ENCODE data around the gene BCL3. TPM values are rescaled to one million over a fixed set of nuclear protein-coding genes. Genes with fewer than 3 reads are reported as not detected.

The BCL3 gene
- total RNA-seq, 1 experiment from 2014 or later: 7.3 TPM

DNA sequence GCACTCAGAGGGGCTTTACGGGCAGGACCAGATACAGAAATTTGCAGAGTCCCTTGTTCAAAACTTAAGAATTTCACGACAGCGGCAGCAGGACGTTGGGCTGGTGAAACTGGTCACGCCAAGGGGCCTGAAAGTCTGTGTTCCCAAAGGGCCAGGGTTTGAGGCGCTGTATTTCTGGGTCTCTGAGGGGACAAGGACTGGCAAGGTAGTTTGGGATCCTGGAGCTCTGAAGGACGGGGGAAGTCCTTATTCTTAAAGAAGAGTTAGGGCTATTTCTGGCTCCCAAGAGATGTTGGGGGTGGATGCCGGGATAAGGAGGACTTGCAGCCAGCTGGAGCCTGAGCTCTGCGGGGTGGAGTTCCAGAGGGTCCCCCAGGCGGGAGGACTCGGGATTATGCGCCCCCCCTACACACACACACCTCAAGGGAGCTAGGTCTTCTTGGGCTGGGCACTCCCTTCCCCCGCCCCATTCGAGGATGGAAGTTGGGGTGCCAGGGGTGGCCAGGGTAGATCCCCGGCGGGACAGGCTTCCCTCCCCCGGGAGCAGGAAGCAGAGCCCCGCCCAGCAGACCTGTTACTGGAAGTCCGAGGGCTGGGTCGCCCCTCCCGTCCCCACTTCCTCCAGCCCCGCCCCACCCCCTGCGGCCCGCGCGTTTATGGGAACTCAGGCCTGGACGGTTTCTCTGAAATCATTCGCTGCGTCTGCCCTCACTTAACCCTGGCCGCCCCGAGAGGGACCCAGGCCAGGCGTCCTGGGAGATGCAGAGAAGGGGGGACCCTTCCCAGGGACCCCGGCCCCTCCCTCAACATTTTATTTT lies 5.6 kb downstream of the BCL3 start:
- Histone ChIP-seq H3K36me3 (replicated peaks; ENCODE audit: control insufficient read depth, insufficient read depth, low read length) (no peaks in the 10 kb centered on the region), H3K27me3 (ENCODE audit: control insufficient read depth, insufficient read depth, low read length) (peaks cover 51% of the 10 kb centered on the region), H3K4me3 (ENCODE audit: insufficient read depth, low read depth, low read length) (peak overlapping the region; percentile 56)
- DNase-seq: peak; percentile 92

DNA sequence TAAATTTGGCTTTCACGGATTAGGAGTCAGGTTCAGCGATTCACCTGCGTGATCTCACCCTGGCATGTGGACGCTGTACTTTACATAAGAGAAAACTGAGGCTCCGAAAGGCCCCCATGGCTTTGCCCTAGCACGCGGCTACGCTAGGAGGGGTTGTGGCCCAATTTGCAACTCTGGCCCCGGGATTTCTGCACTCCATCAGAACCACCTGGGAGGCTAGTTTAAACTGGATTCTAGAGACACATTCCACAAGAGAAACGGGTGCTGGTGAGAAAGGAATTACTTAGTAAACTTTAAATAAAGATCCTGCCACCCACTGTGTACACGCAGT lies 6.2 kb downstream of the BCL3 start:
- peaks cover 45% of the 10 kb centered on the region for H3K27me3 ChIP-seq (ENCODE audit: control insufficient read depth, insufficient read depth, low read length)
- DNase-seq: peak; percentile 53
- no peaks in the 10 kb centered on the region for H3K36me3 ChIP-seq (replicated peaks; ENCODE audit: control insufficient read depth, insufficient read depth, low read length)
- H3K4me3 ChIP-seq (ENCODE audit: insufficient read depth, low read depth, low read length): peak overlapping the region; percentile 56

DNA sequence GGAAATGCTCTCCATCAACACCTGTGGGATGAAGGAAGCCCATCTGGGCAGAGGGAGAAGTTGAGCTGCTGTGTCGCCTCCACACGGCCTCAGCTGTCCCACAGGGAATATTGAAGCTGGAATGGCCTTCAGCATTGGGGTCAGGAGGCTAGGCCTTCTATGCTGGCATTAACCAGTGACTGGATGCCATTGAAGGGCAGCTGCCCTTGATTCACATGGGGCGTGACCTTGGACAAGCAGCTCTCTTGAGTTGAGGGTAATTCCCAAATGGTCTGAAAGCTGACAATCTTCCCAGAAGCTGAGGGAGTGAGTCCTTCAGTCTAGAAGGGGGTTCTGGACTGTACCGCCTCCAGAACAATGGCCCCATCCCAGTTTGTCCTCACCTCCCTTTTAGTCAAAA lies 6.7 kb downstream of the BCL3 start:
- Histone ChIP-seq H3K27me3 (ENCODE audit: control insufficient read depth, insufficient read depth, low read length) (peaks cover 42% of the 10 kb centered on the region), H3K36me3 (replicated peaks; ENCODE audit: control insufficient read depth, insufficient read depth, low read length) (no peaks in the 10 kb centered on the region), H3K4me3 (ENCODE audit: insufficient read depth, low read depth, low read length) (no peak overlapping the region)
- DNase-seq: peak; percentile 32

DNA sequence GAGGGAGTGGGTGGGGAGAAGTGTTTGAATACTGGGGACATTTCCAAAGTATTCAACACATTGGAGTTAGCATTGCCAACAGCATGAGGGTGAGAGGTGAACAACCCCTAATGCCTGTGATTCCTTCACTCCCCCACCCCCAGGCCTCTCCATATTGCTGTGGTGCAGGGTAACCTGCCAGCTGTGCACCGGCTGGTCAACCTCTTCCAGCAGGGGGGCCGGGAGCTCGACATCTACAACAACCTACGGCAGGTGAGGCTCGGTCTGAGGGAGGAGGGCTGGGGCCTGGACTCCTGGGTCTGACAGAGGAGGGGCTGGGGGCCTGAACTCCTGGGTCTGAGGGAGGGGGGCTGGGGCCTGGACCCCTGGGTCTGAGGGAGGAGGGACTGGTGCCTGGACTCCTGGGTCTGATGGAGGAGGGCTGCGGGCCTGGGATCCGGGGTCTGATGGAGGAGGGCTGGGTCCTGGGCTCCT lies 7.6 kb downstream of the BCL3 start:
- Histone ChIP-seq H3K4me3 (ENCODE audit: insufficient read depth, low read depth, low read length) (no peak overlapping the region), H3K36me3 (replicated peaks; ENCODE audit: control insufficient read depth, insufficient read depth, low read length) (no peaks in the 10 kb centered on the region), H3K27me3 (ENCODE audit: control insufficient read depth, insufficient read depth, low read length) (peaks cover 37% of the 10 kb centered on the region)
- DNase-seq: peak; percentile 58

DNA sequence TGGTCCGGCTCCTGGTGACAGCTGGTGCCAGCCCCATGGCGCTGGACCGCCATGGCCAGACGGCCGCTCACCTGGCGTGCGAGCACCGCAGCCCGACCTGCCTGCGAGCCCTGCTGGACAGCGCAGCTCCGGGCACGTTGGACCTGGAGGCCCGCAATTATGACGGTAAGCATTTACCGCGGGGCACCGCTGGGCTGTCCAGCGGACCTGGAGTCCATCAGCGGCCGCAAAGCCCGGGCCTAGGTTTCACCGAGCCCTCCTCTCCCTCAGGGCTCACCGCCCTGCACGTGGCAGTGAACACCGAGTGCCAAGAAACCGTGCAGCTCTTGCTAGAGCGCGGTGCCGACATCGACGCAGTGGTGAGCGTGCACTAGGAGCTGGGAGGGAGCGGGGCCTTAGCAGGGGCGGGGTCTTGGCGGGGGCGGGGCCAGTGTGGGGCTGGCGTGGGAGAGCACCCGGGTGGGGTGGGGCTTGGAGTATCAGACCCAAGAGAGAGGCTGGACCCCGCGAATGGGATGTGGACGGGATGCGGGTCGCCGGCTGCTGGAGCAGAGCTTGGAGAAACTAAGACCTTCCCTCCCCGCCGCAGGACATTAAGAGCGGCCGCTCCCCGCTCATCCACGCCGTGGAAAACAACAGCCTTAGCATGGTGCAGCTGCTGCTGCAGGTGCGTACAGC lies 8.7 kb downstream of the BCL3 start:
- peak; percentile 87 for DNase-seq
- no peaks in the 10 kb centered on the region for H3K36me3 ChIP-seq (replicated peaks; ENCODE audit: control insufficient read depth, insufficient read depth, low read length)
- H3K27me3 ChIP-seq (ENCODE audit: control insufficient read depth, insufficient read depth, low read length): peaks cover 36% of the 10 kb centered on the region
- peak overlapping the region; percentile 53 for H3K4me3 ChIP-seq (ENCODE audit: insufficient read depth, low read depth, low read length)

DNA sequence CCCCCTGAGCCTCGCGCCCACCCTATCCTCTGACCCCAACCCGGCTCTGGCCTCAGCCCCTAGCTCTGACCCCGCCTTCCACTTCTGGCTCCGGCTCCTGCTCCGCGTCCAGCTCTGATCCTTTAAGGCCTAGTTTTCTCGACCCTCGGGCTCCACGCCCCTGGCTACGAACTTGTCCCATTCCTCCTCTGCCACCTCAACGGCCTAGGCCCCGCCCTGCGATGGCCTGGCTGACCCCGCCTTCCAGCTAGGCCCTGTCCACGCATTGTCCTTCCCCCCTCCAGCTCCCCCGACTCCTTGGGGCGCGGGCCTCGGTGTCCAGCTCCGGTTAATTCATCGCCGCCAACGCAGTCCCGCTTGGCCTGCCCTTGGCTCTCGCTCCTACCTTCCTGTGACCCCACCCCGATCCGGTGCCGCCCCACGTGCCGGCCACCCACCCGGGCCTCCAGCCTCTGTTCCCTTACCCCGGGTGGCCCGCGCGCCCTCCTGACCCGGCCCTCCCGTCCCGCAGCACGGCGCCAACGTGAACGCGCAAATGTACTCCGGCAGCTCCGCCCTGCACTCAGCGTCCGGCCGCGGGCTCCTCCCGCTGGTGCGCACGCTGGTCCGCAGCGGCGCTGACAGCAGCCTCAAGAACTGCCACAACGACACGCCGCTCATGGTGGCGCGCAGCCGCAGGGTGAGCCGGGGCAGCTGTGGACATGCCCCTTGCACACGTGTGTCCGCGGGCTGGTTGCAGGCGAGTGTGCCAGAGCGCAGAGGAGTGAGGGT lies 9.4 kb downstream of the BCL3 start:
- DNase-seq: peak; percentile 92
- peak overlapping the region; percentile 53 for H3K4me3 ChIP-seq (ENCODE audit: insufficient read depth, low read depth, low read length)
- H3K27me3 ChIP-seq (ENCODE audit: control insufficient read depth, insufficient read depth, low read length): peaks cover 36% of the 10 kb centered on the region
- H3K36me3 ChIP-seq (replicated peaks; ENCODE audit: control insufficient read depth, insufficient read depth, low read length): no peaks in the 10 kb centered on the region

DNA sequence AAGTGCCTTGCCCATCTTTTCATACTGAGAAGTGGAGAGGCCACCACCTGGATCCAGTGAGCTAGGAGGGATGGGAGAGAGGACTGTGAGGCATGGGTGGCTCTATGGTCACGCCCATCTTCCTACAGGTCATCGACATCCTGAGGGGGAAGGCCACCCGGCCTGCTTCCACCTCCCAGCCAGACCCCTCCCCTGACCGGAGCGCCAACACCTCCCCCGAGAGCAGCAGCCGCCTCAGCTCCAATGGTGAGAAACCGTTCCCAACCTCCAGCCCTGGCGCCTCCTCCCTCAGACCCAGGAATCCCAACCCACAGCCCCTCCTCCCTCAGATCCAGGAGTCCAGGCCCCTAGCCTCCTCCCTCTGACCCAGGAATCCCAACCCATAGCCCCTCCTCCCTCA lies 10.1 kb downstream of the BCL3 start:
- peak overlapping the region; percentile 53 for H3K4me3 ChIP-seq (ENCODE audit: insufficient read depth, low read depth, low read length)
- H3K36me3 ChIP-seq (replicated peaks; ENCODE audit: control insufficient read depth, insufficient read depth, low read length): no peaks in the 10 kb centered on the region
- peak; percentile 90 for DNase-seq
- peaks cover 36% of the 10 kb centered on the region for H3K27me3 ChIP-seq (ENCODE audit: control insufficient read depth, insufficient read depth, low read length)

DNA sequence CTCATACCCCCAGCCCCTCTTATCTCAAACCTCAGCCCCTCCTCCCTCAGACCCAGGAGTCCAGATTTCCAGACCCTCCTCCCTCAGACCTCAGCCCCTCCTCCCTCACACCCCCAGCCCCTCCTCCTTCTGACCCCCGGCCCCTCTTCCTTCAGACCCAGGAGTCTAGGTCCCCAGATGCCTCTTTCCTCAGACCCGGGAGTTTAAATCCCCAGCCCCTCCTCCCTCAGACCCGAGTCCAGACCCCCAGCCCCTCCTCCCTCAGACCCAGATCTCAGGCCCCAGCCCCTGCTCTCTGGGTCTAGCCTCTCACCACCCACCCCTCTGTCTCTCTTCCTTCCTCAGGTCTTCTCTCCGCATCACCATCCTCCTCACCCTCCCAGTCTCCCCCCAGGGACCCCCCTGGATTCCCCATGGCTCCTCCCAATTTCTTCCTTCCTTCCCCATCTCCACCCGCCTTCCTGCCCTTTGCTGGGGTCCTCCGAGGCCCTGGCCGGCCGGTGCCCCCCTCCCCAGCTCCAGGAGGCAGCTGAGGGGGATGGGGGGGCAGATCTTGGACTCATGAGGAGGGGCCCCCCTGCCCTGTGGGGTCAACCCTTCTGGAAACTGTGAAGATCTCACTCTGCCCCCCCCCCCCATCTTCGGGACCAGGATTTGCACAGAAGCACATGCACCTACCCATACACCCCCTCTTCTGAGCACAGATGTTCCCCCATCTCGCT lies 10.7 kb downstream of the BCL3 start:
- peak; percentile 74 for DNase-seq
- peaks cover 34% of the 10 kb centered on the region for H3K27me3 ChIP-seq (ENCODE audit: control insufficient read depth, insufficient read depth, low read length)
- H3K36me3 ChIP-seq (replicated peaks; ENCODE audit: control insufficient read depth, insufficient read depth, low read length): no peaks in the 10 kb centered on the region
- no peak overlapping the region for H3K4me3 ChIP-seq (ENCODE audit: insufficient read depth, low read depth, low read length)

DNA sequence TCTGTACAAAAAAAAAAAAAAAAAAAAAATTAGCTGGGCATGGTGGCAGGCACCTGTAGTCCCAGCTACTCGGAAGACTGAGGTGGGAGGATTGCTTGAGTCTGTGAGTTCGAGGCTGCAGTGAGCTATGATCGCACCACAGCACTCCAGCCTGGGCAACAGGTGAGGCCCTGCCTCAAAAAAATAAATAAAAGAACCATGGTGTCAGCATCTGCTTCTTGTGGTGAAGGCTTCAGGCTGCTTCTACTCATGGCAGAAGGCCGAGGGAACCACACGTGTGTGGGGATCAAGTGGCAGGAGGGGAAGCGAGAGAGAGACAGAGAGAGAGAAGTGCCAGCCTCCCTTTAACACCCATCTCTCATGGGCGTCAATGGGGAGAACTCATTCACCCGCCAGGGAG lies 13.5 kb downstream of the BCL3 start:
- peaks cover 11% of the 10 kb centered on the region for H3K27me3 ChIP-seq (ENCODE audit: control insufficient read depth, insufficient read depth, low read length)
- DNase-seq: no peak
- H3K36me3 ChIP-seq (replicated peaks; ENCODE audit: control insufficient read depth, insufficient read depth, low read length): no peaks in the 10 kb centered on the region
- H3K4me3 ChIP-seq (ENCODE audit: insufficient read depth, low read depth, low read length): no peak overlapping the region

DNA sequence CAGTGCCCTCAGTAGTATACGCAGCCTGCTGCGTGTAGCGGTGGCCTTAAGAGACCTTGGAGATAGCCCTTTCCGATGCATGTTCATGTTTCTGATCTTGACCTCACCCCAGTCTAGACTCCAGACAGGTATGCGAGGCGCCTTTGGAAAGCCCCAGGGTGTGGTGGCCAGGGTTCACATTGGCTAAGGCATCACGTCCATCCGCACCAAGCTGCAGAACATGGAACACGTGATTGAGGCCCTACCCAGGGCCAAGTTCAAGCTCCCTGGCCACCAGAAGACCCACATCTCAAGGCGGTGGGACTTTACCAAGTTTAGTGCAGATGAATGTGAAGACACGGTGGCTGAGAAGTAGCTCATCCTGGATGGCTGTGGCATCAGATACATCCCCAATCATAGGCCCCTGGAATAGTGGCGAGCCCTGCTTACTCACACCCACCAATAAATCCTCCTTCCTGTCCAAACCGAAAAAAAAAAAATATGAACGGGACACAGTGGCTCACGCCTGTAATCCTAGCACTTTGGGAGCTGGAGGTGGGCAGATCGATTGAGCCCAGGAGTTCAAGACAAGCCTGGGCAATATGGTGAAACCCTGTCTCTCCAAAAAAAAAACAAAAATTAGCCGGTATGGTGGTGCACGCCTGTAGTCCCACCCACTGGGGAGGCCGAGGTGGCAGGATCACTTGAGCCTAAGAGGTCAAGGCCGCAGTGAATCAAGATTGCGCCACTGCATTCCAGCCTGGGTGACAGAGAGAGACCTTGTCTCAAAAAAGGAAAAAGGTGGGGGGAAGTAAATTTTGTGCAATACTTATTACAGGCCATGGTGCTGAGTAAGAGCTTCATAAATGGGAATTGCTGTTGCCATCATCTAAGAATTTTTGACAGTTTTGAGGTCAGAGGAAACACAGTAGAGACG lies 16.8 kb downstream of the BCL3 start:
- Histone ChIP-seq H3K36me3 (replicated peaks; ENCODE audit: control insufficient read depth, insufficient read depth, low read length) (no peaks in the 10 kb centered on the region), H3K4me3 (ENCODE audit: insufficient read depth, low read depth, low read length) (no peak overlapping the region), H3K27me3 (ENCODE audit: control insufficient read depth, insufficient read depth, low read length) (no peaks in the 10 kb centered on the region)
- no peak for DNase-seq

DNA sequence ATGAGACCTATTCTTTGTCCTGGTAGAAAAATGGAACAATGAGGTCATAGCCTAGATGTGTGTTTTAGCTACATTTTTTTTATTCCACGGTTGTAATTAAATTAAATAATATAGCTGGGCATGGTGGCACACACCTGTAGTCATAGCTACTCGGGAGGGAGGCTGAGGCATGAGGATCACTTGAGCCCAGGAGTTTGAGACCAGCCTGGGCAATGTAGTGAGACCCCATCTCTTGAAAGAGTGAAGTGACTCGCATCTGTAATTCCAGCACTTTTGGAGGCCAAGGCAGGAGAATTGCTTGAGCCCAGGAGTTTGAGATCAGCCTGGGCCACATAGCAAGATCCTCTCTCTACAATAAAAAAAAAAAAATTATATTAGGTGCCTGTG lies 17.4 kb downstream of the BCL3 start:
- DNase-seq: no peak
- Histone ChIP-seq H3K36me3 (replicated peaks; ENCODE audit: control insufficient read depth, insufficient read depth, low read length) (no peaks in the 10 kb centered on the region), H3K27me3 (ENCODE audit: control insufficient read depth, insufficient read depth, low read length) (no peaks in the 10 kb centered on the region), H3K4me3 (ENCODE audit: insufficient read depth, low read depth, low read length) (no peak overlapping the region)

DNA sequence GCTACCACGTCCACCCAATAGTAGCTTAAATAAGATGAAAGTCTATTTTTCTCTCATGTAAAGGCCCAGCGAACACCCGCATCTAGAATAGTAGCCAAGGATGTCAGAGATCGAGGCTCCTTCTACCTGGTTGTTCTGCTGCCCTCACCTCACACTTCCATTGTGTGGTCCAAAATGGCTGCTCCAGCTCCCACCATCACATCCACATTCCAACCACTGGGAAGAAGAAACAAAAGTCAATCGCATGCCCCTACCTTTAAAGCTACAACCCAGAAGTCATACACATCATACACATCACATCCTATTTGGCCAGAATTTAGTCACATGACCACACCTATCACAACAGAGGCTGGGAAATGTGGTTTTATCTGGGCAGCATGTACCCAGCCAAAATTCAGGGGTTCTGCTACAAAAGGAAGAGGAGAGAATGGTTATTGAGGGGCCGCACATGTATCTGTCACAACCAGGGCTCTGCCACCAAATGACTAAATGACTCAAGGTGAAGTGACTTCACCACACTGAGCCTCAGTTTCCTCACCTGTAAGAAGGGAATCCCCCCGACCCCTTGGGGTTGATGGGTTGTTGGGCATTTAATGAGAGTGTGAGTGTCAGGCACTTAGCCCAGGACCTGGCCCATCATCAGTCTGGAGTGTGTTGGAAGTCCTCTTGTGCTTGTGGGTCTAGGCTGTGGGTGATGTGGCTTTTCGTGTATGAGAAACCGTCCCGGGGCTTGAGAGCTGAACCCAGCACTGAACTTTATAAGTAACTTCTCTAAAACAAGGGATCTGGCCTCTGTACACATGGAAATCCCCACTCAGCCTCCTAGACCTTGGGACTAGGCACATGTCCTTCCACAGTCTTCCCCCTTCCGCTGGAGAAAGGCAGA lies 19.0 kb downstream of the BCL3 start:
- no peak for DNase-seq

More for the DNA sequence above, 19.0 kb downstream of the BCL3 start:
- Histone ChIP-seq H3K27me3 (ENCODE audit: control insufficient read depth, insufficient read depth, low read length) (no peaks in the 10 kb centered on the region), H3K4me3 (ENCODE audit: insufficient read depth, low read depth, low read length) (no peak overlapping the region), H3K36me3 (replicated peaks; ENCODE audit: control insufficient read depth, insufficient read depth, low read length) (no peaks in the 10 kb centered on the region)

Data from H7 (cell line).